Posterior cingulate gyrus (tissue), 11 donors: Measurements from ENCODE around the gene TAAR6.
"Not testable (repeated sequence)": the region's sequence is repeated elsewhere in the genome, so short reads cannot be mapped to it uniquely, and the experiment has no call there.

Experiments used
- DNase-seq, 10 donors: peaks; one replicate each; pipeline versions ENCODE4 v3.0.0 to v3.0.0-alpha.2; 2020 to 2021; ENCODE audit warnings: mixed read lengths in 3 of 10
- intact Hi-C: fragments of 100-400 bp; cut with DNase I; formaldehyde crosslinking; loops from one replicate; pipeline ENCODE4 v1.15.1; 2023

TAAR6 gene

GRCh38 chr6:132587424-132587823 is 17.3 kb downstream of the TAAR6 start:
- DNase-seq, result no peak
- intact Hi-C loops, result no loop called here

DNA sequence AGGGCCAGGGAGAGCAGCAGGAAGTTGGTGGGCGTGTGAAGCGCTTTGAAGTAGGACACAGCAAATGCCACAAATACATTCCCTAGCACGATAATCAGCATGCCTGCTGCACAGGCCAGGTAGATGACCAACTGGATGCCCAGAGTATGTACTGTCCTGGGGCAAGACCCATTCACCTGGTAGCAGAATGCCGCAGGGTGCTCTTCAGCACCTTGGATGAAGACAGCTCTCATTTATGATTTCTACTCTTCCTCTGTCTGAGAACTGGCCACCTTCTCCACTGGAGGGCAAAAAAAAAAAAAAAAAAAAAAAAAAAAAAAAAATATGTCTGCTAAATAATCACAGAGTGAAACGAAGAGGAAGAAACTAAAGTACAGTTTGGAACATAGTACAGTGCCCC is 19.3 kb downstream of the TAAR6 start, which contains the start of gene TAAR5:
TSS of gene TAAR5 (minus strand) at position 288 of the 400 bp plus-strand sequence. CDS start at position 233, 55 bp downstream.
- intact Hi-C loops, result no loop called here

DNA sequence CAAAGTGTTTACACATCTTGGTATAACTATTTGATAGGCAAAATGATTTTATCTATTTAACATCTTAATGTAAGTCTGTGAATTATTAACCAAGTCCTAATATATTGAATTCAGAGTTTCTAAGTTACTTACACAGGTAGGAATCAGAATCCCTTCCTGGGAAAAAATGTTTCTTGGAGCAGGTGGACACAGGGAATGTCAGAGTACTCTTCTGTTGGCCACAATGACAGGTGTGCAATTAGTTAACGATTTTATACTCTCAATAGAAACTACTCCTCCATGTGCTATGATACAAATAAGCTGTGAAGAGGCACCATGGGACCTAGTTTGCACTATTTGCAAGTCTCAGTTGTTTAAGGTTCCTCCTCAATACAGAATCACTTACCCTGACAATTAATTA is 20.2 kb downstream of the TAAR6 start:
- intact Hi-C loops, result no loop called here

More for the DNA sequence above, 19.3 kb downstream of the TAAR6 start, which contains the start of gene TAAR5:
- DNase-seq, result peak in 1 of 10 donors; percentile 38

DNA sequence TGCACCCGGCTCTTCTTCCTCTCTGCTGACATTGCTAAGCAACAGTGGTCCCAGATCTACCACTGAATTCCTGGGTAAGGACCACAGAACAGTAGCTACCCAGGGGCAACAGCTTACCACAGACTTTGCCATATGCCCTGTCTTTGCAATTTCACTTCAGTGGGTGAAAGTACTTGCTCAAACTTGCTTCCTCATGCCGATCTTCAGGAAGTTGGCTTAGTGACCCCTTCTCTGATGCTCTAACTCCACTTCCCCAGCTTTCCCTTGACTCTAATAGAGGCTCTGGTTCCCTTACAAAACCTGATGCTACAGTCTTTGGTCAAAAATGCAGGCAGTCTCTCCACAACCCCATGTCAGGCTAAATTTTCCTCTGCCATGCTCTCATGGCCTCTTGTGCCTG is 22.7 kb downstream of the TAAR6 start:
- no peak for DNase-seq
- intact Hi-C loops, result no loop called here

More for the DNA sequence above, 20.2 kb downstream of the TAAR6 start:
- no peak for DNase-seq

GRCh38 chr6:132596201-132596600 is 26.1 kb downstream of the TAAR6 start:
- intact Hi-C loops, result no loop called here
- no peak for DNase-seq

GRCh38 chr6:132598473-132598872 is 28.4 kb downstream of the TAAR6 start:
- intact Hi-C loops, result no loop called here

GRCh38 chr6:132600900-132601299 is 30.8 kb downstream of the TAAR6 start:
- DNase-seq, result not testable (repeated sequence)
- intact Hi-C loops, result loop anchor here (10.0 kb wide), 1 partner anchor 66 kb away; the partner anchor contains the start of gene TAAR9

More at GRCh38 chr6:132598473-132598872, 28.4 kb downstream of the TAAR6 start:
- DNase-seq, result no peak

DNA sequence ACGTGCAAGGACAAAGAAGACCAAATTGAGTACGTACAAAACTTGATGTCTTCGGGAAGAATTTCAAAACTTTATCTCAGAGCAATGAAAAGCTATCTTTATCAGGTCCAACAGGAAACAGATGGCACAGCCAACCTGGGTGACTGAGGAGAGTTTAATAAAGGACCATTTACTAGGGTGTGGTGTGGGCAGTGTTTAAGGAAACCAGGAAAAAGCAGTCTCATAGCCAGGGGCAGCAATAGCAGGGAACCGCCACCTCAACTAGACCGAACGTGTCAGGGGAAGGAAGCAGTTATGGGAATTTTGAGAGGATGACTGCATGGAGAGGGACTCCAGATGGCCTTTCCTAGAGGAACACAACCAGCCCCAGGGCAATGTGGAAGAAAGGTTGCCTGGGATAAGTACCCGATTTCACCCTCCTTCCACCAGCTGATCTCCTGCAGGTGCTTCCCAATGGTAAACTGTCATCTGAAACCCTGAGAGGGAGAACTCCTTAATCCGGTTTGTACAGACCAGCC is 34.6 kb downstream of the TAAR6 start:
- intact Hi-C loops, result loop anchor here (10.0 kb wide), 1 partner anchor 70 kb away; the partner anchor contains the start of gene TAAR9
- no peak for DNase-seq

GRCh38 chr6:132607544-132608233 is 37.6 kb downstream of the TAAR6 start:
- intact Hi-C loops, result loop anchor here (10.0 kb wide), 1 partner anchor 73 kb away; the partner anchor contains the start of gene TAAR9
- no peak for DNase-seq

DNA sequence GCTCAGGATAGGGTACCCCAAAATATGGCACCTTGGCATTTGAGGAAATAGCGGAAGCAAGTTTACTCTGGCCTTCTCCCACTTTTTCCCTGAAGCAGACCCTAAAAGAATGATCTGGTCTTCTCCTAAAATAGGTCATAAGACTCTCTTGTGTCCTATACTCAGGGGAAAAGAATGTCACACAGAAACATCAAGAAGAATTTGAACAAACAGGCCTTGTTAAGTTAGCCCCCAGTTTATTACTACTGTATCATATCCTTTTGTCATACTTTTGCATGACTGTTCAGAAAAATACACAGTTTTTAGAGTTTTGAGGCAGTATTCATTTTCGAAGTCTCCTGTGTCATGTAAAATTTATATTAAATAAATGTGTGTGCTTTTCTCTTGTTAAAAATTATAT is 41.5 kb downstream of the TAAR6 start:
- DNase-seq, result no peak
- intact Hi-C loops, result no loop called here

DNA sequence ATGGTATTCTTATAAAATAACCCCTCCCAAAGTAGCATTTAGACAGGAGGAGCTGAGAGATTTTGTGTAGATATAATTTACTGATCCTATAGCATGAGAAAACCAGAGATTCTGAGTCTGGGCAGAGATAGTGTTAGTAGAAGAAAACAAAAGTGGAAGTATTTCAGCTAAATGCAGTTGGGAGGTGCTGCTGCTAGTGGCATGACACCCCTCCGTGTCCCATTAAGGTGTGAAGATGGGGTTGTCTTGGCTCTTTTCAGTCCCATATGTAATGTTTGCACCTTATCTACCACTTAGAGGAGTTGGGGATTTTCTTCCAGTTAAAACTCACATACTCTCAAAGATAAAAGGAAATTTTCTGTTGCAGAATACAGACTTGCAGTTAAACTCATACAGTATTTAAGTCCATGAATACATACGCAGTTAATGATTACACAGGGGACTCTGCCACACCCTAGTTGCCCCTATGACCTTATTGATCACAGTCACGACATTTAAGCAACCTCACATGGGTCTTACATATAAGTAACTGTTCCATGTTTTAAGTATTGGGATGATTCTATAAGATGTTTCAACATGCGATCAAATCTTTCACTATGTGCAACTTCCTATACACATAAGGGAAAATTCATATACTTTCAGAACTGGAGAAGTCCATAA is 42.5 kb downstream of the TAAR6 start:
- no peak for DNase-seq
- intact Hi-C loops, result no loop called here

DNA sequence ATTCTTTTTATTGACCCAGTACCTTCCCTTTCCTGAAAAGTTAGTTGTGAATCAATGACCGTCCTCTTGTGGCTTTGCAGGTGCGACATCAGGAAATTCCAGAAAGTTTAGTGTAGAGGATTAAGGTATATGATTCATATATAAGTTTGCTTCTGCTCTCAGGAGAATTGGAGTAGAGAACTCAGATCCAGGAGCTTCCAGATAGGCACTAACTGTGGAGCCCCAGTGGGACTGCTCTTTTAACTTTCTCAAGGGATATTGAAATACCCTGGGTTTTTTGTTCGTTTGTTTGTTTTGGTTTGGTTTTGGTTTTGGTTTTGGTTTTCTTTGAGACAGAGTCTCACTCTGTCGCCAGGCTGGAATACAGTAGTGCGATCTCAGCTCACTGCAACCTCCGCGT is 44.4 kb downstream of the TAAR6 start:
- intact Hi-C loops, result no loop called here

DNA sequence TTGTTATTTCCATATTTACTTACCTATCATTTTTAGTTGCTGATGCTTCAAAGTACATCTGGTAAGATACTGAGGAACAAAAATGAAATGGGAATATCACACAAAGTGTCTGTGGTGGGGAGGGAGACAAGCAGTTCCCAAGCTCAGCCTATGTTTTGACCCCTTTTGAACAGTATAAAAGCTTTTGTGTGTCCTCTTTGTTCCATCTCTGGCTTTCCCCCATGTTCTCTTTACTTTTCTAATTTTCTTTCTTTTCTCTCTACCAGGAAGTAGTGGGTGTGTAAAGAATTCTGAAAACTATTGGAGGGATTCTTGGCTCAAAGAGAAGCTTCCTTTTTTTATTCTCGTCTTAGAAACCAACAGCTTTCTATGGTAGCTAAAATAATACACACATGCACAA is 46.6 kb downstream of the TAAR6 start:
- DNase-seq, result no peak
- intact Hi-C loops, result no loop called here

More for the DNA sequence above, 44.4 kb downstream of the TAAR6 start:
- DNase-seq, result no peak
